Lower leg skin (tissue), 4 donors: Measurements from ENCODE around the gene ING5. TPM values are rescaled to one million over a fixed set of nuclear protein-coding genes. Genes with fewer than 3 reads are reported as not detected.
"Not testable (repeated sequence)": the region's sequence is repeated elsewhere in the genome, so short reads cannot be mapped to it uniquely, and the experiment has no call there.

Source experiments
- DNase-seq, 2 donors: peaks; one replicate each; pipeline ENCODE4 v3.0.0-alpha.2; 2019; ENCODE audit warnings: low spot score in 2 of 2
- H3K4me3 ChIP-seq: fragments of 200-600 bp; sonication (generic); 2 replicates; pipeline ENCODE4 v1.5.1; 2017; ENCODE audit warnings: mild to moderate bottlenecking, low read depth; ENCODE audit not compliant: poor library complexity, severe bottlenecking
- POLR2A ChIP-seq, 2 donors: fragments of 450-650 bp; IDR thresholded peaks; one replicate each; pipeline ENCODE4 v1.6.1; 2016 to 2017; ENCODE audit warnings: antibody characterized with exemption in 2 of 2, mild to moderate bottlenecking in 1 of 2, moderate library complexity in 1 of 2
- WGBS, 2 donors: methylation state at CpG; one replicate each; pipeline ENCODE4 v1.1.5; 2018; 5-methylcytosine and 5-hydroxymethylcytosine counted together
- intact Hi-C: fragments of 100-400 bp; cut with DNase I; formaldehyde crosslinking; loops from one replicate; pipeline ENCODE4 v1.15.0; 2023; ENCODE audit warnings: low total_unique reads
- total RNA-seq, 4 donors: library from RNA; depleted of rRNA; stranded (reverse); fragments of >200 nt; gene quantifications; one replicate each; pipeline ENCODE4 v1.1.0, GENCODE V29; 2016
- TF ChIP-seq, protein P1 (sequence below), 3 donors: fragments of 450-650 bp; IDR thresholded peaks; one replicate each; pipeline ENCODE4 v1.5.1; 2016; ENCODE audit warnings: antibody characterized with exemption in 3 of 3, mild to moderate bottlenecking in 3 of 3, moderate library complexity in 2 of 3

ING5 gene
- total RNA-seq, 4 donors from 2014 or later = 31.6 to 73.9 (median 35.7) TPM

DNA sequence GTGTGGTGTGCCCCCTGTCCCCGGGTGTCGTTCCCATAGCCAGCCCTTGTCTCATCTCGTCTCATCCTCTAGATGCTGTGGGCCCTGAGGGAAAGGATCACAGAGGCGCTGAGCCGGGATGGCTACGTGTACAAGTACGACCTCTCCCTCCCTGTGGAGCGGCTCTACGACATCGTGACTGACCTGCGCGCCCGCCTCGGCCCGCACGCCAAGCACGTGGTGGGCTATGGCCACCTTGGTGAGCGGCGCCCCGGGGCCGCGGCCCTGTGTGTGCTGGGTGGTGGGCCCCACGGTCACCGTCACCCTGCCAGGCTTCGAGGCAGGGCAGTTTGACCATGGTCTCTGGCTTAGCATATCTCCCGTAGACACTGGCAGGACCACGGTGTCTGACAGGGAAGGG lies 53.9 kb downstream of the ING5 start:
- no peak overlapping the region for H3K4me3 ChIP-seq
- WGBS, 2 donors = 95% methylated on average over 25 to 26 of the region's 27 CpGs
- intact Hi-C loops = no loop called here
- TF ChIP-seq, protein P1, sequence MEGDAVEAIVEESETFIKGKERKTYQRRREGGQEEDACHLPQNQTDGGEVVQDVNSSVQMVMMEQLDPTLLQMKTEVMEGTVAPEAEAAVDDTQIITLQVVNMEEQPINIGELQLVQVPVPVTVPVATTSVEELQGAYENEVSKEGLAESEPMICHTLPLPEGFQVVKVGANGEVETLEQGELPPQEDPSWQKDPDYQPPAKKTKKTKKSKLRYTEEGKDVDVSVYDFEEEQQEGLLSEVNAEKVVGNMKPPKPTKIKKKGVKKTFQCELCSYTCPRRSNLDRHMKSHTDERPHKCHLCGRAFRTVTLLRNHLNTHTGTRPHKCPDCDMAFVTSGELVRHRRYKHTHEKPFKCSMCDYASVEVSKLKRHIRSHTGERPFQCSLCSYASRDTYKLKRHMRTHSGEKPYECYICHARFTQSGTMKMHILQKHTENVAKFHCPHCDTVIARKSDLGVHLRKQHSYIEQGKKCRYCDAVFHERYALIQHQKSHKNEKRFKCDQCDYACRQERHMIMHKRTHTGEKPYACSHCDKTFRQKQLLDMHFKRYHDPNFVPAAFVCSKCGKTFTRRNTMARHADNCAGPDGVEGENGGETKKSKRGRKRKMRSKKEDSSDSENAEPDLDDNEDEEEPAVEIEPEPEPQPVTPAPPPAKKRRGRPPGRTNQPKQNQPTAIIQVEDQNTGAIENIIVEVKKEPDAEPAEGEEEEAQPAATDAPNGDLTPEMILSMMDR (IDR thresholded peaks at IDR 0.05) = no peak
- no peak for TF ChIP-seq POLR2A (IDR thresholded peaks at IDR 0.05)
- DNase-seq = no peak

DNA sequence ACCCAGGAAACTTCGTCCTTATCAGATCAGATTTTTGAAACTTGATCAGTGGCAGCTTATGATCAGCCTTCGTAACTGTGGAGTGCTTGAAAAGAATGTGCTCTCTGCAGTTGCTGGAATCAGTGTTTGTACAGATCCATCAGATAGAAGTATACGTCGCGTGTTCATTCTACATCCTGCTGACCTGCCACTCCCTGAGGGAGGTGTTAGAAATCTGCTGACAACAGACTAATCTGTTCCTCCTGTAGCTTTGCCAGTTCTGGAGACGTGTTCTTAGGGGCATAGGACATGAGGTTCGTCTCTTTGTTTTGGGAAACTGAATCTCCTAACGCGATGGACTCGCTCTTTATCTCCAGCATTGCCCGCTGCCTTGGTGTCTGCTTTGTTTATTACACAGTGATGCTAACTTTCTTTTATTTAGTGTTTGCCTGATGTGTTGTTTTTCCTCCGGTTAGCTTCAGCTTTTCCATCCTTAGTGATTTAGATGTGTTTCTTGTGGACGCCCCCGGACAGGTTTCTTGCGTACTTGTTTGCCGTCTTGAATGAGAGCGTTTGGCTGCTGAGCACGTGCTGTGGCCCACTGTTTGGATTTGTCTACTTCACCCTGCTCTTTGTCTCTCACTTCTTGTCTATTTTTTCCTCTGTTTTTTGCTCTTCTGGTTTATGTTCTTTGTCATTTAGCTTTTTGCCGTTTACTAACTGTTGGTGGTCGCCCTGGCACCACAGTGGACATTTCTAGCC lies 57.4 kb downstream of the ING5 start:
- H3K4me3 ChIP-seq = no peak overlapping the region
- no peak for DNase-seq
- 78 to 81% methylated on average over 20 of the region's 20 CpGs for WGBS, 2 donors
- intact Hi-C loops = no loop called here
- no peak for TF ChIP-seq POLR2A (IDR thresholded peaks at IDR 0.05)
- TF ChIP-seq, protein P1 (IDR thresholded peaks at IDR 0.05) = no peak

DNA sequence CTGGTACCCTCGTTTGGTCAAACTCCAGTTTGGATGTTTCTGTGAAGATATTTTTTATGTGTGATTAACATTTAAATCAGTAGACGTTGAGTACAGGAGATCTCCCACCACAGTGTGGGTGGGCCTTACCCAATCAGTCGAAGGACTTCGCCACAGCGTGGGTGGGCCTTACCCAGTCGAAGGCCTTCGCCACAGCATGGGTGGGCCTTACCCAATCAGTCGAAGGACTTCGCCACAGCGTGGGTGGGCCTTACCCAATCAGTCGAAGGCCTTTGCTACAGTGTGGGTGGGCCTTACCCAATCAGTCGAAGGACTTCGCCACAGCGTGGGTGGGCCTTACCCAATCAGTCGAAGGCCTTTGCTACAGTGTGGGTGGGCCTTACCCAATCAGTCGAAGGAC lies 58.1 kb downstream of the ING5 start:
- peak in 1 of 2 donors; percentile 20 for DNase-seq
- H3K4me3 ChIP-seq, intact Hi-C loops: not testable (repeated sequence)
- 93 to 95% methylated on average over 14 to 16 of the region's 16 CpGs for WGBS, 2 donors

DNA sequence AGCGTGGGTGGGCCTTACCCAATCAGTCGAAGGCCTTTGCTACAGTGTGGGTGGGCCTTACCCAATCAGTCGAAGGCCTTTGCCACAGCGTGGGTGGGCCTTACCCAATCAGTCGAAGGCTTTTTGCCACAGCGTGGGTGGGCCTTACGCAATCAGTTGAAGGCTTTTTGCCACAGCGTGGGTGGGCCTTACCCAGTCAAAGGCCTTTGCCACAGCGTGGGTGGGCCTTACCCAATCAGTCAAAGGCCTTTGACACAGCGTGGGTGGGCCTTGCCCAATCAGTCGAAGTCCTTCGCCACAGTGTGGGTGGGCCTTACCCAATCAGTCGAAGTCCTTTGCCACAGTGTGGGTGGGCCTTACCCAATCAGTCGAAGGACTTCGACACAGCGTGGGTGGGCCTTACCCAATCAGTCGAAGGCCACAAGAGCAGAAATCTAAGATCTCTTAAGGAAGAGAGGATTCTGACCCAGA lies 58.5 kb downstream of the ING5 start:
- intact Hi-C loops = no loop called here

DNA sequence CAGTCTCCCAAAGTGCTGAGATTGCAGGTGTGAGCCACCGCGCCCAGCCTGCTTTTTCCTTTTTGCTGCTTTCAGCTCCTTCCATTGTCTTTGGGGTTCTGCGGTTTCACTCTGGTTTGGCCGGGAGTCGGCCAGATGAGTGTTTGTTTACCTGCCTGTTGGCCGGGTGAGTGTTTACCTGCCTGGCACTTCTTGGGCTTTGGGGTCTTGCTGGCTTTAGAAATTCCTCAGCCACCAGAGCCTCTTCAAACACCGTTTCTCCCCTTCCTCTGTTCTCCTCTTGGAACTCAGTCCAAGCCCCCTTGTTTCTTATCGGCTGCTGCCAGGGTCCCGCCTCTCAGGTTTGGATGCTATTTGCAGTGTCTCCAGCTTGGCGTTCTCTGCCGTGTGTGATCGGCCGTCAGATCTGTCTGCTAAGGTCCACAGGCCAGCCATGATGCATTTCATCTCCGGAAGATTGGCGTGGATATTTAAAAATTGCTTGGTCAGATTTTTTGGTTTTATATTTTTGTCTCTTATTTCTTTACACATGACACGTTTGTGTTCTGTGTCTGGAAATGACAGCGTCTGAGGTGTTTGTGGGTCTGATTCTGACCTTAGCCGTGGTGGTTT lies 60.6 kb downstream of the ING5 start:
- no peak overlapping the region for H3K4me3 ChIP-seq
- DNase-seq = peak in 1 of 2 donors; percentile 66
- no peak for TF ChIP-seq POLR2A (IDR thresholded peaks at IDR 0.05)
- TF ChIP-seq, protein P1 (IDR thresholded peaks at IDR 0.05) = no peak
- WGBS, 2 donors = 66 to 72% methylated on average over 18 of the region's 18 CpGs
- intact Hi-C loops = no loop called here

More for the DNA sequence above, 58.5 kb downstream of the ING5 start:
- peak in 1 of 2 donors; percentile 59 for DNase-seq
- TF ChIP-seq POLR2A (IDR thresholded peaks at IDR 0.05) = no peak
- TF ChIP-seq, protein P1 (IDR thresholded peaks at IDR 0.05) = no peak
- 94 to 95% methylated on average over 17 of the region's 17 CpGs for WGBS, 2 donors
- no peak overlapping the region for H3K4me3 ChIP-seq

DNA sequence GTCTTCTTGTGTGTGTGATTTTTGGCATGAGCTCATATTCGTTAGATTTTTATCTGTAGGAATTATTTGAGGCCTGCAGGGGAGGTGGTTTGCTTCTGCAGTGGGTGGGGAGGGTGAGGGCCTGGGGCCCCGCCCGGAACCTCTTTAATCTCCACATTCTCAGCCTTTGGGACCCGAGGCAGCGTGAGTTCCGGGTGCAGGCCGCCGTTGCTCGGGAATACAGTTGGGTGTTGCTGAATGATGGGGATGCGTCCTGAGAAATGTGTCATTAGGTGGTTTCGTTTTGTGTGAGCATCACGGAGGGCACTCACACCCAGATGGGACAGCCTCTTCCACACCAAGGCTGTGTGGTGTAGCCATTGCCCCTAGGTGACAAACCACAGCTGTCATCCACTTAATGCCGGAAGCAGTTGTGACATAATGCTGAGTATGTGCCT lies 61.1 kb downstream of the ING5 start:
- intact Hi-C loops = no loop called here
- TF ChIP-seq, protein P1 (IDR thresholded peaks at IDR 0.05) = no peak
- no peak for TF ChIP-seq POLR2A (IDR thresholded peaks at IDR 0.05)
- no peak overlapping the region for H3K4me3 ChIP-seq
- DNase-seq = peak in 1 of 2 donors; percentile 66
- WGBS, 2 donors = 55 to 65% methylated on average over 13 of the region's 13 CpGs
